Bronchial epithelial cell (primary cell): ENCODE data around the gene RIOK3. TPM values are rescaled to one million over a fixed set of nuclear protein-coding genes. Genes with fewer than 3 reads are reported as not detected.
A peak's percentile ranks its signal among the peaks of the same experiment; 100 is the strongest.
"Not testable (repeated sequence)": the region's sequence is repeated elsewhere in the genome, so short reads cannot be mapped to it uniquely, and the experiment has no call there.

Experiments used
- DNase-seq: peaks from one replicate; pipeline ENCODE4 v3.0.0-alpha.2; 2010; ENCODE audit warnings: low read depth
- FAIRE-seq: peaks from 2 replicates; lab custom pipeline; 2011; peaks lifted over from hg19 to GRCh38; lab: Jason Lieb, UNC
- H3K27me3 ChIP-seq: 2 replicates; pipeline ENCODE4 v1.5.1; 2011; ENCODE audit warnings: low read length; ENCODE audit not compliant: control insufficient read depth, insufficient read depth
- H3K36me3 ChIP-seq: 2 replicates; pipeline ENCODE4 v1.5.1; 2011; ENCODE audit warnings: low read length; ENCODE audit not compliant: control insufficient read depth, insufficient read depth
- H3K4me3 ChIP-seq: 2 replicates; pipeline ENCODE4 v1.5.1; 2011; ENCODE audit warnings: mild to moderate bottlenecking, low read depth, low read length, control low read depth
- total RNA-seq: library from RNA; depleted of rRNA; stranded (reverse); fragments of >200 nt; gene quantifications from 2 replicates; pipeline ENCODE4 v1.2.1, GENCODE V29; 2014
- TF ChIP-seq, protein P1 (sequence below): IDR thresholded peaks from 2 replicates; pipeline ENCODE4 v1.5.1; 2011; ENCODE audit warnings: mild to moderate bottlenecking, moderate library complexity, low read length, control low read depth, inconsistent platforms; ENCODE audit not compliant: insufficient read depth, severe bottlenecking

Gene RIOK3
- total RNA-seq, 1 donor from 2014 or later: 144 TPM

DNA sequence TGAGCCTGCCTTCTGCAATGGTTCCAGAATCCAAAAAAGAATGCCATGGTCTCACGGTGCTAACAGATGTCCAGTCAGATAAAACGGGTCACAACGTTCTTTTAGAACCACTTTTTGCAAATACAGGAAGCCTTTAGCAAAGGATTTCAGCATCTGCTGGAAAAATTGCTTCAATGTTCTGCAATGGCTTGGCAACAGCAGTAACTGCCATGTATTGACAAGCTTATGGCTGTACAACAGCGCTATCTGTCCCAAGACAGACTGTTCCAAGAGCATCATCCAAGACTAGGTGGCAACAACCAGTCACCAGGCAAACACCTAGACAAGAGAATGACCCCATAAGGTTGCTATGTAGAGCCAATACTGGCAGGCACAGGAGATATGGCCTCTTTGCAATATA, 37.6 kb upstream of the RIOK3 start:
- DNase-seq (no peak), FAIRE-seq (no peak)
- no peak overlapping the region for H3K4me3 ChIP-seq
- no peaks in the 10 kb centered on the region for H3K36me3 ChIP-seq
- TF ChIP-seq, protein P1, sequence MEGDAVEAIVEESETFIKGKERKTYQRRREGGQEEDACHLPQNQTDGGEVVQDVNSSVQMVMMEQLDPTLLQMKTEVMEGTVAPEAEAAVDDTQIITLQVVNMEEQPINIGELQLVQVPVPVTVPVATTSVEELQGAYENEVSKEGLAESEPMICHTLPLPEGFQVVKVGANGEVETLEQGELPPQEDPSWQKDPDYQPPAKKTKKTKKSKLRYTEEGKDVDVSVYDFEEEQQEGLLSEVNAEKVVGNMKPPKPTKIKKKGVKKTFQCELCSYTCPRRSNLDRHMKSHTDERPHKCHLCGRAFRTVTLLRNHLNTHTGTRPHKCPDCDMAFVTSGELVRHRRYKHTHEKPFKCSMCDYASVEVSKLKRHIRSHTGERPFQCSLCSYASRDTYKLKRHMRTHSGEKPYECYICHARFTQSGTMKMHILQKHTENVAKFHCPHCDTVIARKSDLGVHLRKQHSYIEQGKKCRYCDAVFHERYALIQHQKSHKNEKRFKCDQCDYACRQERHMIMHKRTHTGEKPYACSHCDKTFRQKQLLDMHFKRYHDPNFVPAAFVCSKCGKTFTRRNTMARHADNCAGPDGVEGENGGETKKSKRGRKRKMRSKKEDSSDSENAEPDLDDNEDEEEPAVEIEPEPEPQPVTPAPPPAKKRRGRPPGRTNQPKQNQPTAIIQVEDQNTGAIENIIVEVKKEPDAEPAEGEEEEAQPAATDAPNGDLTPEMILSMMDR: no peak
- H3K27me3 ChIP-seq: no peaks in the 10 kb centered on the region

DNA sequence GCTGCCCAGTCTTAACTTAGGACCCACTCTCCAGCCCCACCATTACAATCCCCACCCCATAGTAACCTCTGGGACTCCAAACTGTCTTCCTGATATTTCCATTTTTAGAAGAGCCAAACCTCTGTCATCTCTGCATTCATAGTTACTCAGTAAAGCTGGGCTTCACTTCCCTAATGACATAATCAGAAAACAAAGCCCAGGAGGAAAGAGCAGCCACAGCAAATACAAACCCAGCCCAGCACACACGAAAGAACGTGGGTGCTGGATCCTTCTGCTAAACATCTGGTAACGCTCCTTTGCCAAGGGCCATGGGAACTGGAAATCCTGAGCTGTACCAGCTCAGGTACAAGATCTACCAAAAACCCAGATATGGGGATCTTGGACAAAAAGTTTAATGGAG, 36.8 kb upstream of the RIOK3 start:
- H3K4me3 ChIP-seq: no peak overlapping the region
- TF ChIP-seq, protein P1: no peak
- no peak for DNase-seq
- FAIRE-seq: no peak
- H3K36me3 ChIP-seq: no peaks in the 10 kb centered on the region
- H3K27me3 ChIP-seq: no peaks in the 10 kb centered on the region

- H3K4me3 ChIP-seq: no peak overlapping the region
- TF ChIP-seq, protein P1: no peak
- H3K36me3 ChIP-seq: no peaks in the 10 kb centered on the region
- DNase-seq (no peak), FAIRE-seq (no peak)
- H3K27me3 ChIP-seq: no peaks in the 10 kb centered on the region
Observed at GRCh38 chr18:23421277-23421676, 31.8 kb upstream of the RIOK3 start.

DNA sequence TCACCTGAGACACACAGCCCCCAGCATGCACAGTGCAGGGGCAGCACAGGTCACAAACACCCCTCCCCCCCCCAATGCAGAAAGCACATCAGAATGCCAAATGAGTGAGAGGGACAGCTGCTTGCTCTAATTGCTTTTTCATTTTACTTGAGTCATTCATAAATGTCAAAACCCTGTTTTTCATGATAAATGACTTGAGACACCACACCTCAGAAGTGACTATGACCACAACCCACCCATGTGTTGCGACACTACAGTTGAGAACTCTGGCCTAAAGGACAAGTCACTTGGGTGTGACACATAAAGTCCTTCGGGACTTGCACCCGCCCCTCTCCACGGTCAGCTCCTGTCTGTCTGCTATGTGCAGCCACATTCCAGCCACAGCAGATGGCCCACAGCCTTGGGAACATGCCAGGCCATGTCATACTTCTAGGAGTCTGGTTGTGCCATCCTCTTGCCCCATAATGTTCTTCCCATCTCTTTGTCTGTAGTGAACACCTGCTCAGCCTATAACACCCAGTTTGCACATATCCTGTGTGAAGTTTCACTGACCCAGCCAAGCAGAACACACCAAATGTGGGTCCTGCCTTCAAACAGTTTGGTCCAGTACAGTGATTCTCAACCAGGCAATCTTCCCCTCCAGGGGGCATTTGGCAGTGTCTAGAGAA, 30.2 kb upstream of the RIOK3 start:
- no peak overlapping the region for H3K4me3 ChIP-seq
- FAIRE-seq (peak; percentile 18), DNase-seq (peak; percentile 52)
- no peaks in the 10 kb centered on the region for H3K27me3 ChIP-seq
- no peaks in the 10 kb centered on the region for H3K36me3 ChIP-seq
- TF ChIP-seq, protein P1: no peak

GRCh38 chr18:23424616-23425015, 28.5 kb upstream of the RIOK3 start:
- Histone ChIP-seq H3K36me3 (no peaks in the 10 kb centered on the region), H3K4me3 (no peak overlapping the region), H3K27me3 (no peaks in the 10 kb centered on the region)
- FAIRE-seq: no peak
- TF ChIP-seq, protein P1: no peak
- DNase-seq: no peak

GRCh38 chr18:23428821-23429220, 24.3 kb upstream of the RIOK3 start:
- FAIRE-seq (no peak), DNase-seq (no peak)
- Histone ChIP-seq H3K36me3 (no peaks in the 10 kb centered on the region), H3K4me3 (no peak overlapping the region), H3K27me3 (no peaks in the 10 kb centered on the region)
- TF ChIP-seq, protein P1: no peak

DNA sequence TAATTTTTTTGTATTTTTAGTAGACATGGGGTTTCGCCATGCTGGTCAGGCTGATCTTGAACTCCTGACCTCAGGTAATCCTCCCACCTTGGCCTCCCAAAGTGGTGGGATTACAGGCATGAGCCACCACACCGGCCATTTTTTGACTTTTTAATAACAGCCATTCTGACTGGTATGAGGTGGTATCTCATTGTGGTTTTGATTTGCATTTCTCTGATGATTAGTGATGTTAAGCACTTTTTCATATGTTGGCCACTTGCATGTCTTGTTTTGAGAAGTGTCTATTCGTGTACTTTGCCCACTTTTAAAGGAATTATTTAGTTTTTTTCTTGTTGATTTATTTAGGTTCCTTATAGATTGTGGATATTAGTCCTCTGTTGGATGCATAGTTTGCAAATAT, 23.5 kb upstream of the RIOK3 start:
- DNase-seq, FAIRE-seq, H3K4me3 ChIP-seq, H3K27me3 ChIP-seq, H3K36me3 ChIP-seq: not testable (repeated sequence)
